Measurements from ENCODE around the gene COL18A1. TPM values are rescaled to one million over a fixed set of nuclear protein-coding genes. Genes with fewer than 3 reads are reported as not detected.

COL18A1 gene
- total RNA-seq, 1 donor from 2014 or later = 7.8 TPM

DNA sequence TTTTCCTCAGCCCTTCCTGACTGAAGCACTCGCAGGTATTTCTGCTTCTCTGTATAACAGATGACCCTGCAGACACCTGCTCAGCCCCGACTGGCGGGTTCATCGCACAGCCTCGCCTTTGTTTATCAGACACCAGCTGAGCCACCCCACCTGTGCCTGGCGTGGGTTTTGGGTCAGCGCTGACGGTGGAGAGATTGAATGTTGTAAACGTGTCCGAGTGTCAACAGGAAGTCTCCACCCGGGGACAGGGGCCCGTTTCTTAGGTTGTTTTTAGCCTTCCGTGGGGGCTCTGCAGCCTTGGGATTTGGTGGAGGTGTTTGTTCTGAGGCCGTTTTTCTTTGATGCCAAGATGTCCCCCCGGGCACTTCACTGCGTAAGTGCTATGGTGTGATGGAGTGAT, 60.1 kb downstream of the COL18A1 start:
- intact Hi-C loops (cut with micrococcal nuclease) = no loop called here

DNA sequence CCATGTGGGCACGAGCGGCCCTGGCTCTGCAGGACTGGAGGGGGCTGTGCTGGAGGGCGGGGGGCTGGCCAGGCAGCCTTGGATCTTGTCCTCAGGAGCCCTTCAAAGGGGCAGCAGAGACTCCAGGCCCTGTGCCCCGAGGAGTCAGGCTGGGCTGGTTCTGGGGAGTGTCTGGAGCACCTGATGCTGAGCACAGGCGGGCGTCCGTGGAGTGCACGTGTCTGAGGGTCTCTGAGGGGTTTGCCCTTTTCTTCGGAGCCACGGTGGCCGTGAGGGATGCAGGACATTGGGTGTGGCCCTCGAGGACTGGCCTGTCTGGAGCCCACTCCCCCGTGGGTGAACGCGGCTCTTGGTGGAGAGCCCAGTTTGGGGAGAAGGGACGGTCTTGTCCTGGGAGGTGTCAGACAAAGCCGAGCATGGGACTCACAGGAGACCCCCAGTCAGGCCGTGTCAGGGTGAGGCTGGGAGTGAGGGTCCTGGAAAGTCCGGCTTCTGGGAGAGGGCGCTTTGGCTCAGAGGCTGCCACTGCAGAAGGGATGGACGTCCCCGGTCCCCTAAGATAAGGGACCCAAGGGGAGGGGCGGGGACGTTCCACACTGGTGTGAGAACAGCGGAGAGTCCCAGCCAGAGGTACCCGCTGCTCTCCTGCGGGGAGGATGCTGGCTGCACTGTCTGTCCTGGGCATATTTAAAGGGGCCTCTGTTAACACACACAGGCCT, 60.8 kb downstream of the COL18A1 start:
- intact Hi-C loops (cut with micrococcal nuclease) = no loop called here

DNA sequence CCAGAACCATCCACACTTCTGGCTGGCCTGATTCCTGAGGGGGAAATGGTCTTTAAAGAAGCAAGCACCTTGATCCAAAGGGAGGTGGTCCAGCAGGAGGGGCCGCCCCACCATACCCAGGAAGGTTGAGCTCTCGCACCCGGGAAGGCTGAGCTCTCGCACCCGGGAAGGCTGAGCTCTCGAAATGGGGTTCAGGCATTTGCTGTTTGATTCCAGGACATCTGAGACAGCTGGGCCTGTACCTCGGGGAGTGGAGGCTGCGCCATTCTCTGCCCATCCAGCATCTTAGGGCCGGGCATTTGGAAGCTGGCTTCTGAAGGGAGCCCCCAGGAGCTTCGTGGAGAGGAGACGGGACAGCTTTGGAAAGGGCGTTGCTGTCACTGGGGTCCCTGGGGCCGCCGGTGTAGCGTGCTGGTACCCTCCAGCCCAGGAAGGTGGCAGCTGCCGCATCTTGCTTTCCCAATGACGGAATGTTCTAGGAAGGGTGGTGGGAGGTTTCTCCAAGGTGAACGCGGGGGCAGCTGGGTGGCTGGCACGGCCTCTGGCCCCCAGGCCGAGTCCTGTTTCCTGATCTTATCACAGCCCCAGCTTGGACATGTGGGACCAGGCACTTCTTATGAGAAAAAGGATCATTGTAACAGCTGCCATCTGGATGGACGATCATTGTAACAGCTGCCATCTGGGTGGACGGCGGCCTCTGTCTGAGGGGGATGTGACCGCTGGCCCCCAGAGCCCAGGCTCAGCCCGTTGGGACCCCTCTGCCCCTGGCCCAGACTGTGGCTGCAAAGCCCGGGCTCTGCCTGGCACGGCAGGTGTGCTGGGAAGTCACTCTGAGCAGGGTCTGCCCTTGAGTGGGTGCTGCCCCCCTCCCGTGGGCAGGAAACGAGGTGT, 61.6 kb downstream of the COL18A1 start:
- intact Hi-C loops (cut with micrococcal nuclease) = no loop called here

DNA sequence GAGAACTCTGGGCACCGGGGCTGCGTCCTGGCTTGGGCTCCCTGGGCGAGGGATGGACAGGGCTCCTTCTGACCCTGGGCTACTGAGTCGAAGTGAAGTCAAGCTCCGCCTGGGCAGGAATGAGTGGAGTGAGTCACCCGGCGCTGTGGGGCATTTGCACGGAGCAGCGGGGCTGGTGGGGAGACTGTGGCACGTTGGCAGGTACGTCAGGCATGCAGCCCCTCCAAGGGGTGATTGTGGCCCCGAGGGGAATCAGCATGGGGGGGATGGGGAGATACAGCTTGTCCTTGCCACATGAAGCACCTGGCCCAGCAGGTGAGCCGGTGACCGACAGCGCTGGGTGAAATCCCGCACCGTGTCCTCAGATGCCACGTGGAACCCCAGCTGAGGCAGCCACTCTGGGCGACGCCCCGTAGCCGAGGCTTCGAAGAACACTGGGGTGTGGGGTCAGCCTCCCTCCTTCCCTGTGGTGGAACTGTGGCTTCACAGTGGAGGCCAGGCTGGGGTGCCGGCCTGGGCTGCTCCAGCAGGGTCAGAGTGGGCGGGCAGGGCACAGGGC, 62.3 kb downstream of the COL18A1 start:
- intact Hi-C loops (cut with micrococcal nuclease) = no loop called here

DNA sequence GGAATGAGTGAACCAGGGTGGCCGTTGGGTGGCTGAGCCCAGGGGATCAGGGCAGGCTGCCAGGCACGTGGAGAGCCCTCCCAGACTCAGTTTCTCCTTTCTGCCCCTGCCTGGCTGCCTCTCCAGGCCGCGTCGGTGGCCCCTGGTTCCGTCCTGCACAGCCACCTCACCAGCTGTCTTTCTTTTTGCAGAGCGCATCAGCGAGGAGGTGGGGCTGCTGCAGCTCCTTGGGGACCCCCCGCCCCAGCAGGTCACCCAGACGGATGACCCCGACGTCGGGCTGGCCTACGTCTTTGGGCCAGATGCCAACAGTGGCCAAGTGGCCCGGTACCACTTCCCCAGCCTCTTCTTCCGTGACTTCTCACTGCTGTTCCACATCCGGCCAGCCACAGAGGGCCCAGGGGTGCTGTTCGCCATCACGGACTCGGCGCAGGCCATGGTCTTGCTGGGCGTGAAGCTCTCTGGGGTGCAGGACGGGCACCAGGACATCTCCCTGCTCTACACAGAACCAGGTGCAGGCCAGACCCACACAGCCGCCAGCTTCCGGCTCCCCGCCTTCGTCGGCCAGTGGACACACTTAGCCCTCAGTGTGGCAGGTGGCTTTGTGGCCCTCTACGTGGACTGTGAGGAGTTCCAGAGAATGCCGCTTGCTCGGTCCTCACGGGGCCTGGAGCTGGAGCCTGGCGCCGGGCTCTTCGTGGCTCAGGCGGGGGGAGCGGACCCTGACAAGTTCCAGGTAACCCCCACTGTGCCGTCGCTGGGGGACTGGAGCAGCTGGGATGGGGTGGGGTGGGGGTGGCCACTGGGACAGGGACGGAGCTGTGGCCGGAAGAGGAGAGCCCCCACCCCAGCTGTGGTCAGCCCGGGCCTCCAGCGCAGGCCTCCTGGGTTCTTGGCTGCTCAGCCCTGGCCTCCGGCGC, 63.3 kb downstream of the COL18A1 start:
- intact Hi-C loops (cut with micrococcal nuclease) = no loop called here

DNA sequence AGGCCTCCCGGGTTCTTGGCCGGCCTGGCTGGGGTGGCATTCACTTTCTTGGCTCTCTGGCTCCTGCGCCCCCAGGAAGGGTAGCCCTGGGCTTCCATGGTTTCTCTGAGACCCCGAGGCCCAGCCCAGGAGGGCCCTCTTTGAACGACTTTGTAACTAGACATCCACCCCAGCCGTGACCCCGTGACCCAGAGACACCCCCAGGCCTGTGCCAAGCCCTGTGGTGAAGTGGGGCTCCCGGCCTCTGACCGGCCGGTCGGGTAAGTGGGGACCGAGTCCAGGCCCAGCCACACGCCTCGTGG, 64.0 kb downstream of the COL18A1 start:
- intact Hi-C loops (cut with micrococcal nuclease) = no loop called here

DNA sequence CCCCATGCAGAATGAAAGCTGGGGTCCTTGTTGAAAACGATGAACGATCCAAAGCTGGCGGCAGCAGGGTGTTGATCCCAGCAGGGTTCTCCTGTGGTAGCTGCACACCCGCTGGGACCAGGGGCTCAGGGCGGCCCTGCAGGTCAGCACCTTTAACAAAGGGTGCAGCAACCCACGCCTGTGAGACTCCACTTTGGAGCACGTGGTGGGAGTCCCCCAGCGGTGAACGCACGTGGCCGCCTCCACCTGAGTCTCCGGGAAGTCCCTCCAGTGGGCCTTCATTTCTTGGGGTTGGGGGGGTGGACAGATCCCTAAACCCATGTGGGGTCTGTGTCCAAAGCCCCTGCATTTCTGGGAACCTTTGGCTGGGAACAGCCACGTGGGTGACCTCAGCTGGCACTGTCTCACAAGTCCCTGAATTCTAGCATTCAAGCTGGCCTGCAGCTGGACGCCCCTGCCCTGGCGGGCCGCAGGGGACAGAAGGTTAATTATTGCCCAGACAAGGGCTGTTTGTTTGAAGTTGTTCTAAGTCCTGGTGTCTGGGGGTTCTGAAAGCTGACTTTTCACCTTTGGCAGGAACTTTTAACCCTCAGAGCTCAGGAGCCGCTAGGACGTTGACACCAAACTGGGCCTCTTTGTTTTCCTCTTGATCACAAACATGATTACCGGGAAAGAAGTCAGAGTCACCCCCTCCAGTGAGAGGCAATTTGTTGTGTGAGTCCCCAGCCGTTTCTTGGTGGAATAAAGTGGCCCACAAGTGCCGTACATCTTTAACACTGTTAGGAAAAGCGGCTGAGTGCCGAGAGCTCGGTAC, 64.5 kb downstream of the COL18A1 start:
- intact Hi-C loops (cut with micrococcal nuclease) = no loop called here

DNA sequence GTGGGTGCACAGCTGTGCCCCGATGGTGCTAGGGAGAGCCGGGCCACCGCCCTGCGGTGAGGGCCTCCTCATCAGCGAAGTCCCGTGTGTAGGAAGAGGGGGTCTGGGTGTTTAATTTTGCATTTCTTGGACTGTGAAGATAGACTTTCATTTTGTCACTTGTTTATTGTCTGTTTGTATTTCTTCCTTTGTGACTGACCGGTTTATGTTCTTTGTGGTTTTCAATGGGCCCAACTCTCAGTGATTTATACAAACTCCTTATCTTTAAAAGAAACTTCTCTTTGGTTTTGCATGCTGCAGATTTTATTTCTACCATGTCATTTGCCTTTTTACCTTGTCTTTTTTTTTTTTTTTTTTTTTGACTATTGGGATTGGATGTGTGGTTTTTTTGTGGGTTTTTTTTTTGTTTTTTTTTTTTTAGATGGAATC, 65.1 kb downstream of the COL18A1 start:
- intact Hi-C loops (cut with micrococcal nuclease) = no loop called here

DNA sequence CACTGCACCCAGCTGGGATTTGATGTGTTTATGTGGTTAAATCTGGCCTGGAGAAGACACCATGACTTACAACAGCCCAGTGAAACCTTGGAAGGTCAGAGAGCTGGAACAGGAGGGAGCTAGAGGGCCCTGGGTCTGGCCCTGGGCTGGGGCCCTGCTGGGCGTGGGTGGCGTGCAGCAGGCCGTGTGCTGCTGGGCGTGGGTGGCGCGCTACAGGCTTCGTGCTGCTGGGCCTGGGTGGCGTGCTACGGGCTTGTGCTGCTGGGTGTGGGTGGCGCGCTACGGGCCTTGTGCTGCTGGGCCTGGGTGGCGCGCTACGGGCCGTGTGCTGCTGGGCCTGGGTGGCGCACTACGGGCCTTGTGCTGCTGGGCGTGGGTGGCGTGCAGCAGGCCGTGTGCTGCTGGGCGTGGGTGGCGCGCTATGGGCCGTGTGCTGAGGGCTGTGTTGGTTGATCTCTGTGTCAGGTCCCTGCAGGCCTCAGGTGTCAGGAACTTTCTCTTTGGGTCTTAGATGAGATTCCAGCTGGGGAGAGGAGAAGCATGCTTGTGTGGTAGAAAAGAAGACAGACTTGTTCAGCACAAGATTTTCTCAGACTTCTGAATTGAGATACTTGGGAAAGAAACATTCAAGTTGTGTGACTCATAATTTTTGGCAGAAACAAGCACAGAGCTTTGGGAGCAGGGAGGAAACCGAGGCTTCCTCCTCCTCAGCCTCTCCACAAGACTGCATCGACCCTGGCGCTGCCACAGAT, 66.0 kb downstream of the COL18A1 start:
- intact Hi-C loops (cut with micrococcal nuclease) = no loop called here

DNA sequence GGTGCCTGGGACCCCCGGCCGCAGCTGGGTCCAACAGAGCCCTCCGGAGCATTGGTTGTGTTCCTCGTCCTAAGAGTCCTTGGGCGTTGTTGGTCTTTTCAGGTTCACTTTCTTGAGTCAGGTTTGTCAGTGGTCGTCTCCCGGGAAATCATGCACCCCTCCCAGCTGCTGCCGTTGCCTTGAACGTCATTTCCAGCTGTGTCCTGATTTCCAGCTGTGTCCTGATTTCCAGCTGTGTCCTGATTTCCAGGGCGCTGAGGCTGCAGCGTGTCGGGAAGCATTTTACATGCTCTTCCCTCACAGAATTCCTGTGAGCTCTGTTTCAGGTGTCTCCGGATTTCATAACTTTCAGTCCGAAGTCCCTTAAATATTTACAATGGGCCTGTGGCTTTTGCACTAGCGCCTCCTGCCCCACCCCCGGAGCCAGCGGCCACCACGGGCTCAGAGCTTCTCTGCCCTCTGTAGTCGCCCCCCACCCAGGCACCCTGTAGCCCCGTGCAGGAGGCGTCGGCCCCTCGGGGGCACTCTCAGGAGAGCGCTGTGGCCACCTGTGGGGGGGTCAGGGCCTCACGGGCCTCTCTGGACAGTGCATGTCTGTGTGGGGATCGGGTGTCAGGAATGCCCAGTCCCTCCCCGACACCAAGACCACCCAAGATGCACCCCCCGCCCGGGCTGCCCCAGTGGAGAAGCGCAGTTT, 66.7 kb downstream of the COL18A1 start:
- intact Hi-C loops (cut with micrococcal nuclease) = no loop called here

DNA sequence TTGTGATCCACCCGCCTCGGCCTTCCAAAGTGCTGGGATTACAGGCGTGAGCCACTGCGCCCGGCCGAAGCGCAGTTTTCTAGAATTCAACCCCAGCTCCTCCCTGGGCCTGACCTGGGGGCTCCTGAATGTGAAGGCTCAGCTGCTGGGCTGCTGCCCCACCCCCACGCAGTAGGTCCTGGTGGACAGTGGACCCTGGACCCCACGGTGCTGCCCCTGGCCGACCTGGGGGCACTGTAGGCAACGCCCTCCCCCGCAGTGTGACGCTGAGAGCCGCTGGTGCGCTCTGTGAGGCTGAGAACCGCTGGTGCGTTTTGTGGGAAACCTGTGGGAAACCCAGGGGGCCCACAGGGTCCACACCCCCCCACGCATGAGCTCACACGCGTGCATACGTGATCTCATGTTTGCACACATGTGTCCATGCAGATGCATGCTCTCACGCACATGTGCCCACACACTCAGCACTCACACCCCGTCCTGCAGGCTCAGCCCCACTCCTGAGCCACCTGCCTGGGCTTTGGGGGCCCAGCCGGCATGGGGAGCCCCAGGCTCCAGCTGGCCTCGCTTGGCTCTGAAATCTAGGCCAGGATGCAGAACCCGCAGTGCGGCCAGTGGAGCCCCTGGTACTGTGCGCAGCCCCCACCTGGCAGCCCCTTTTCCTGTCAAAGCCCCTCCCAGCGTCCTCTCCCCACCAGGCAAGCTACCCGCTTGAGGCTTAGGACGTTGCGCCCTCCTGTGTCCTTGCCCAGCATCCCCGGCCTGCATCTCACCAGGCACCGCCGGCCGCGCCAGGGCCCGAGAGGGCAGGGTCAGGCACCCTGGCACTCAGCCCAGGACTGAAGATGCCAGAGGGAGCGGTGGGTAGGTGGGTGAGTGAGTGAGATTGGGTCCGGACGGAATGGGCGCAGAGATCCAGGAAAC, 67.7 kb downstream of the COL18A1 start:
- intact Hi-C loops (cut with micrococcal nuclease) = no loop called here

DNA sequence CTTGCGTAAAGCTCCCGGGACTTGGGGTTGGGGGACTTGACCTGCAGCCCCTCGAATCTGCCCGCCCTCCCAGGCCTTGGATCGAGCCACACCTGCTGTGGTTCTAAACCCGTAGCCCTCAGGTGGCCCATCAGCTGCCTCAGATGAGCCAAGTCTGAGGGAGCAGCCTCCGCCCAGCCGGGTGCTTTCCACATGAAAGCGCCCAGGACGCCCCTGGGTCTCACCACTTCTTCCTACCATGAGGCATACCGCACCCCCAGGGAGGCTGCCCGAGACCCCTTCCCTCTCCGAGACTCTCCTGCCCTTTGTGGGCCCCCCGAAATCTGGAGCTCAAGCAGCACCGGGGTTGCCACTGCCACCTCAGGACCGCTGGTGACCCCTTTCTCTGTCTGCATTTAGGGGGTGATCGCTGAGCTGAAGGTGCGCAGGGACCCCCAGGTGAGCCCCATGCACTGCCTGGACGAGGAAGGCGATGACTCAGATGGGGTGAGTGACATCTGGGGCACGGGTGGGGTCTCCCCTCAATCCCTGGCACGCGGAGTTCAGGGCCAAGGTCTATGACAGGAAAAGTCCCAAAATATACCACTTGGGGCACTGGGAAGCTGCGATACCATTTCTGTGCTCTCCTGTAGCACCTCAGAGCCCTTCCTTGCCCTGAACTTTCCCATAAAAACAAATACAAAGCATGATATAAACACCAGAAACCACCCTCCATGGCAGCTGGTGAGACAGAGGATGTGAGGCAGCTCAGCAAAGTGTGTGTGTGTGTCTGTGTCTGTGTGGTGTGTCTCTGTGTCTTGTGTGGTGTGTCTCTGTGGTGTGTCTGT, 68.7 kb downstream of the COL18A1 start:
- intact Hi-C loops (cut with micrococcal nuclease) = no loop called here

DNA sequence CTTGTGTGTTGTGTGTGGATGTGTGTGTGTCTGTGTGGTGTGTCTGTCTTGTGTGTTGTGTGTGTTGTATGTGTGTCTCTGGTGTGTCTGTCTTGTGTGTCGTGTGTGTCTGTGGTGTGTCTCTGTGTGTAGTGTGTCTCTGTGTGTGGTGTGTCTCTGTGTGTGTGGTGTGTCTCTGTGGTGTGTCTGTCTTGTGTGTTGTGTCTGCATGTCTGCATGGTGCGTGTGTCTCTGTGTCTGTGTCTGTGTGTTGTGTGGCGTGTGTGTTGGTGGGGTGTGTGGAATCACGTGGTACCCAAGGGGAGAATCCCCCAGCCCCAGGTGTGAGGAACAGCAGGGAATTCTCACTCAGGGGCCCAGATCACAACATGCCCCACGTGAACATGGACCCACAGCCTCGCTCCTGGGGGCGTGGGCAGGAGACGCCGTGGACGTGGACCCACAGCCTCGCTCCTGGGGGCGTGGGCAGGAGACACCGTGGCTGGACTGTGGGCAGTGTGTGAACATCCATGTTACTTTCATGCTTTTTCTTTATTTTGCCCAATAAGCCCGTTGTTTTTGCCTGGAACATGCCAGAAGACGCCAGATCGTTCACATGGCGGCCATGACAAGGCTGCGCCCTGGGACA, 69.5 kb downstream of the COL18A1 start:
- intact Hi-C loops (cut with micrococcal nuclease) = no loop called here

DNA sequence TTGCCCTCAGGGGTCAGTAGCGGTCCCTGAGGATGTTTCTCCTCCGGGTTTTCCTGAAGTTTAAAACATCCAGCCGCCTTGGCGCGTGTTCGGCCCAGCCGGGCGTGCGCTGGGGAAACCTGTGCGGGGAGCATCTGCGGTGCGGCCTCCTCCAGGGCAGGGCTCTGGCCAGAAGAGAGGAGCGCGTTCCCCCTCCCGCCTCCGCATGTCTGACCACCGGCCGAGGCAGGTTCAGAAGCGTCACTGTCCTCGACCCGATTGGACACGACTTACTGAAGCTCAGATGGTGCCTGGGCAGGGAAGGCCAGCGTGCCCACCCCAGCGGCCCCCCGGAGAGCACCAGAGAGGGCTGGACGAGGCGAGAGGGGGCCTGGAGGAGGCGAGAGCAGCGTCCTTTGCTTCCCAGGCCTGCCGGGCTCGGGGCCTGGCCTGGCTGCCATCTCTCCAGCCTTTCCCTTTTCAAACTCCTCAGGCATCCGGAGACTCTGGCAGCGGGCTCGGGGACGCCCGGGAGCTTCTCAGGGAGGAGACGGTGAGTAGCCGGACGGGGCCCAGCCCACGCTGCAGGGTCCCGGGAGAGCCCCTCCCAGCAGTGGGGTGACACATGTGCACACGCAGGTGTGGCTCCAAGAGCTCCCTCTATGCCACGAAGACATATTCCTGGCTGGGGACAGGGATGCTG, 70.2 kb downstream of the COL18A1 start:
- intact Hi-C loops (cut with micrococcal nuclease) = loop anchor here (5.0 kb wide), 1 partner anchor 292 kb away; no protein-coding TSS in a partner anchor

DNA sequence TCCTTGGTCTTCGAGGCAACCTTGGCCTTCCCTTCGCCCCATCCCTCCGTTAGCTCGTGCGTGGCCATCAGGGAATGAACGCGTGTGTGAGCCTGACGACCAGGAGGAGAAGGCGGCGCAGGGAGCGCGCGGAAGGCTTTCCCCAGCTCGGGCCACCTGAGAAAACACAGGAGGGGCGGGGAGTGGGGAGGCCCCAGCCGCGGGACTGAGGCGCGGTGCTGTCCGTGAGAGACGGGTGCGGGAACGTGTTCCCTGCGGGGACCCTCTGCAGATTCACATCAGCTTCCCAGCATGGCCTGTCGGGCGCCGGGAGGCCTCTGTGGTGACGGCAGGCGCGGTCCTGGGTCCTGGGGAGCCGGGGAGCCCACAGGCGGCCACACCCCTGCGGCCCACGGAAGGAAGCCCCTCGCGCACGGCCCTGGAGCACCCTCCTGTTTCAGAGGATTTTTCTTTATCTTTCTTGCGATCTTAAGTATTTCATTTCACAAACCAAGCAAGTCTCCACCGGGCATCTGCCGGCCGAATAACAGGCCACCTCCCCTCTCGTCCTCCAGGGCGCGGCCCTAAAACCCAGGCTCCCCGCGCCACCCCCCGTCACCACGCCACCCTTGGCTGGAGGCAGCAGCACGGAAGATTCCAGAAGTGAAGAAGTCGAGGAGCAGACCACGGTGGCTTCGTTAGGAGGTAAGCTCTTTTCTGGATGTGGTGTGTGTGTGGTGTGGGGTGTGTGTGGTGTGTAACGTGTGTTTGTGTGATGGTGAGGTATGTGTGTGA, 71.0 kb downstream of the COL18A1 start:
- intact Hi-C loops (cut with micrococcal nuclease) = loop anchor here (5.0 kb wide), 1 partner anchor 291 kb away; no protein-coding TSS in a partner anchor
